HUES48 (cell line): ENCODE results near the gene SLC6A18.

Experiments used
- H3K27ac ChIP-seq: one replicate; pipeline ENCODE4 v1.7.0; 2013; ENCODE audit warnings: low read depth, low read length, inconsistent platforms
- H3K27me3 ChIP-seq: 2 replicates; pipeline ENCODE4 v1.6.1; 2013; ENCODE audit warnings: mild to moderate bottlenecking, low read length; ENCODE audit not compliant: control insufficient read depth, insufficient read depth
- H3K36me3 ChIP-seq: 2 replicates; pipeline ENCODE4 v1.6.1; 2013; ENCODE audit warnings: low read length; ENCODE audit not compliant: control insufficient read depth, insufficient read depth
- H3K4me1 ChIP-seq: 2 replicates; pipeline ENCODE4 v1.6.1; 2013; ENCODE audit warnings: mild to moderate bottlenecking, low read length; ENCODE audit not compliant: control insufficient read depth, insufficient read depth
- H3K4me3 ChIP-seq: 2 replicates; pipeline ENCODE4 v1.5.1; 2013; ENCODE audit warnings: mild to moderate bottlenecking, low read depth, low read length
- H3K9ac ChIP-seq: 2 replicates; pipeline ENCODE4 v1.6.1; 2013; ENCODE audit warnings: mild to moderate bottlenecking, low read depth, low read length, moderate library complexity
- H3K9me3 ChIP-seq: 2 replicates; pipeline ENCODE4 v1.6.1; 2013; ENCODE audit warnings: low read length; ENCODE audit not compliant: control insufficient read depth, insufficient read depth

The SLC6A18 gene

DNA sequence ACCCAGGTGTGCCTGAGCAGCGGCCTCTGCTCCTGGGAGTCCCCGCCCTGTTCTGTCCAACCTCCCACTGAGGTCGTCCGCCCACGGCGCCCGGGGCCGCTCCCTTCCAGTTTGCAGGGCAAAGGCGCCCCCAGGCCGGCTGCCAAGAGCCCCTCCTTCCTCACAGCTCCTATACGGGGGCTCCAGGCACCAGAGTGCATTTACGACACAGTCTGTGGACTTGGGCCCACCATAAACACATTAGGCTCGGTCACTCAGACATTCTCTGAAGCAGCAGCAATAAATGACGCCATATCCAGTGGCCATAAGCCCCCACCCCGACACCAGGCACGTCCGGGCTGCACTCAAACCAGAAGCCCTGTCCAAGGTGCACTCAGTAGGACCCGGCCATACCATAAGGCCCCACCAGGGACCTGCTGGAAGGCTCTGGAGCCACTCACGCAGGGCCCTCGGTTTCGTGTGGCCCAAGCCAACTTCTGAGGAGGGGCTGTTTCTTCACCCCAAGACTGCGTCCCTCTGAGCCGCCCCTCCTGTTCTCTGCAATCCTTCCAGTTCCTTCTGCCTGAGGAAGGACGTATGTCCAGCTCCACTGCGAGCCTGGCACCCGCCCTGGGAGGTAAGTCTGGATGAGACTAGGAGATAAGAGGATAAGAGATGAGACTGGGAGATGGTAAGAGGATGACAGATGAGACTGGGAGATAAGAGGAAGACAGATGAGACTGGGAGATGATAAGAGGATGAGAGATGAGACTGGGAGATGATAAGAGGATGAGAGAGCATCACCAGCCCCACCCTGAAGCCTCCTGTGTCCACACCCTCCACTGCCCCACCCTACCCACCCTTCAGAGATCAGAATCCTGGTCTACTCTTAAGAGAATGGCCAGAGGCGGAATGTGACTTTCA, 26.7 kb downstream of the SLC6A18 start:
- Histone ChIP-seq H3K9me3 (no peaks in the 10 kb centered on the region), H3K9ac (no peak overlapping the region), H3K4me3 (no peak overlapping the region), H3K36me3 (no peaks in the 10 kb centered on the region), H3K27me3 (no peaks in the 10 kb centered on the region), H3K4me1 (no peaks in the 10 kb centered on the region), H3K27ac (no peak overlapping the region)

DNA sequence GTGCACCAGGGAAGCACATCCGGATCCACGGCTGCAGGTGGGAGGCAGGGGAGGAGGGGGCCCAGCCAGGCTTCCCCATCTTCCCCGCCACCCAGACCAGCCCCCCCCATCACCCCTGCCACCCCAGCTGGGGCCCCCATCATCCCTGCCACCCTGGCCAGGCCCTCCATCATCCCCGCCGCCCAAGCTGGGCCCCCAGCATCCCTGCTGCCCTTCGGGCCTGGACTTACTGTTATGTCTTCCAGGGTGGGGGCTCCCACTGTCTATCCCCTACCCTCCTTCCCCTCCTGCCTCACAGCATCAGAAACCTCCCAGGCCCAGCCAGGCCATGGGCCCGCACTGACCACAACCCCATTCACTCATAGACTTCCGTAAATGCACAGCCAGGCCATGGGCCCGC, 27.5 kb downstream of the SLC6A18 start:
- no peaks in the 10 kb centered on the region for H3K27me3 ChIP-seq
- H3K36me3 ChIP-seq = no peaks in the 10 kb centered on the region
- no peaks in the 10 kb centered on the region for H3K4me1 ChIP-seq
- no peak overlapping the region for H3K4me3 ChIP-seq
- no peak overlapping the region for H3K9ac ChIP-seq
- no peaks in the 10 kb centered on the region for H3K9me3 ChIP-seq
- H3K27ac ChIP-seq = no peak overlapping the region

DNA sequence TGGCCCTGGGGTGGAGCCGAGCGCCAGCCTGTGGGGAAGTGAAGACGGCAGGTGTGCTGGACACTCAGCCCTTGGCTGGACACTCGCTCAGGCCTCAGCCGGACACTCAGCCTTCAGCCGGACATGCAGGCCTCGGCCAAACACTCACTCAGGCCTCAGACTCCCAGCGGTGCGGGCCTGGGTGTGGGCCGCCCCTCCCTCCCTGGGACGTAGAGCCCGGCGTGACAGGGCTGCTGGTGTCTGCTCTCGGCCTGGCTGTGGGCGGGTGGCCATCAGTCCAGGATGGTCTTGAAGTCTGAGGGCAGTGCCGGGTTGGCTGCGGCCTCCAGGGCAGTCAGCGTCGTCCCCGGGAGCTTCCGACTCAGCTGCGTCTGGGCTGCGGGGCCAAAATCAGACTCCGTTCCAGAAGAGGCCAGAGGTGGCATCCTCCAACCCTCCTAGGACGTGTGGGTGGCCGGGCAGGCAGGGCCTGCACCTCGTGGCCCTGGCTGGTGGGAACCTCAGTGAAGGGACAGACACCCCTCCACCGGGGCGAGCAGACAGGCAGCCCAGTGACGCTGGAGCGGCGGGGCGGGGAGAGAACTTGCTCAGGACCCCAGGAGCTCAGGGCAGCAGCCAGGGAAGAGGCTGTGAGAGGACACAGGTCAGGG, 28.4 kb downstream of the SLC6A18 start:
- H3K9ac ChIP-seq = no peak overlapping the region
- no peaks in the 10 kb centered on the region for H3K9me3 ChIP-seq
- H3K36me3 ChIP-seq = no peaks in the 10 kb centered on the region
- no peaks in the 10 kb centered on the region for H3K27me3 ChIP-seq
- H3K4me1 ChIP-seq = no peaks in the 10 kb centered on the region
- H3K4me3 ChIP-seq = no peak overlapping the region
- no peak overlapping the region for H3K27ac ChIP-seq

DNA sequence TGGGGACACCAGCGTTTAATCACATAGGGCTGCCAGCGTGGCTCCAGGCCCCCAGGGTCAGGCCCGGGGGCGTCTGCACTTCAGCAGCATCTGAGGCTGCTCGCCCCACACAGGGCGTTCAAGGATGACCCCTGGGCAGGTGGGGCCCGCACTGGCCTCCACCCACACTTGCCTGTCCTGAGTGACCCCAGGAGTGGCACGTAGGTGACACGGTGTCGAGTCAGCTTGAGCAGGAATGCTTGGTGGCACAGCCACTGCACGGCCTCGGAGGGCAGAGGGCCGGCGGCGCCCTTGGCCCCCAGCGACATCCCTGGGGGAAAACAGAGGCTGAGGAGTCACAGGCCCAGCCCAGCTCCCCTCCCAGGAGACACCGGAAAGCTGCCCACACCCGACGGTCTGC, 29.0 kb downstream of the SLC6A18 start:
- Histone ChIP-seq H3K4me3 (no peak overlapping the region), H3K9ac (no peak overlapping the region), H3K9me3 (no peaks in the 10 kb centered on the region)

DNA sequence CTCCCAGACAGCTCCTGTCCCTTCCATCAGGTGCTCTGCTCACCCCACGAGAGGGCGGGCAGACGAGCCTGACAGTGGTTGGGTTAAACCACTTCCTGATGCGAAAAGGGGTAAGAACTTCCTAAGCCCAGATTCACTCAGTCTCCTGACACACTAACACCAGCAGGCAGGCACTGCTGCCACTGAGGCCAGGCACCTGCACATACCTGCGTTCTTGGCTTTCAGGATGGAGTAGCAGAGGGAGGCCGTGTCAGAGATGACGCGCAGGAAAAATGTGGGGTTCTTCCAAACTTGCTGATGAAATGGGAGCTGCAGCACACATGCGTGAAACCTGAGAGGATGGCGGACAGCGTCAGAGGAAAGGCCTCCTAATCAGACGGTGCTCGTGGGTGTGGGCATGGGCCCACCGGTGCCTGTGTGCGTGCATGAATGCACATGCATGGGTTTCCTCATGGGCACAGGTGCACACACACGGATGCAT, 29.9 kb downstream of the SLC6A18 start:
- no peaks in the 10 kb centered on the region for H3K27me3 ChIP-seq
- H3K9me3 ChIP-seq = no peaks in the 10 kb centered on the region
- no peaks in the 10 kb centered on the region for H3K4me1 ChIP-seq
- H3K27ac ChIP-seq = no peak overlapping the region
- H3K36me3 ChIP-seq = 0 out of 2 replicates have a peak, but pooled peaks cover 2% of the 10 kb centered on the region
- H3K9ac ChIP-seq = no peak overlapping the region
- no peak overlapping the region for H3K4me3 ChIP-seq

More for the DNA sequence above, 29.0 kb downstream of the SLC6A18 start:
- H3K36me3 ChIP-seq = no peaks in the 10 kb centered on the region
- no peak overlapping the region for H3K27ac ChIP-seq
- no peaks in the 10 kb centered on the region for H3K27me3 ChIP-seq
- H3K4me1 ChIP-seq = no peaks in the 10 kb centered on the region

DNA sequence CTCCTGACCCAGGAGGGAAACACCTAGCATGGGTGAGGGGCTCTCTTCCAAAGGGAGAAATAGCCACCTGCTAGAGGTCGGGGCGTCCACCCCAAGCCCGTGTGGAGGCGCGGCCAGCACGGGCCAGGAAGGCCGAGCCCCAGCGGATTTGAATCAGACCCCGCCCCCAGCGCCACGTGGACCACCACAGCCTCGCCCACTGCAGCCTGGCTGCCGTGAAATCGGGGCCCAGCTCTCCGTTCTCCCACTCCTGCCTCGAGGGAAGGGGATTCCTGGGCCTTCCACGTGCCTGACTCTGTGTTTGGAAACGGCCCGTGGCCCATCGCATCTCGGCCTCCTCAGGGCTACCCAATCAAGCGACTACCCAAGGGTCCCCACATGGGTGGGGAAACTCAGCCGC, 31.6 kb downstream of the SLC6A18 start:
- Histone ChIP-seq H3K36me3 (0 out of 2 replicates have a peak, but pooled peaks cover 3% of the 10 kb centered on the region), H3K9ac (no peak overlapping the region), H3K9me3 (peaks cover under 1% of the 10 kb centered on the region; the same call in 1 of the 2 replicates), H3K4me1 (no peaks in the 10 kb centered on the region), H3K27me3 (no peaks in the 10 kb centered on the region), H3K4me3 (no peak overlapping the region), H3K27ac (no peak overlapping the region)

DNA sequence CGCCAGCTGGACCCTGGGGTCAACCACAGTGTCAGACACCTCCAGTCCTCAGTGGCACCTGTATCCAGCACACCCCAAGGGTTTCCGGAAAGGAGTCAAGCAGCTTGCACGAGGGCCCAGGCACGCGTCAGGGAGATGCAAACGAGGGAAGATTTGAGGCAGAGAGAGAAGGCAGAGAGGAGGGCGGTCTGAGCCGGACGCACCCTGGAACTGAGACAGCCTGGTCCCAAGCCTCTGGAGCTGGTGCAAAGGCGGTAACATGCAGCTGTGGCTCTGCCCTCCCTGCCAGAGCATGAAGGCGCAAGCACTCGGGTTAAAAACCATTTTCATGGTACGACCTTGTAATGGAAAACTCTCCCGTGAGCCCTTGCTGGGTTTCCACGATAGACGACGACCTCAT, 32.2 kb downstream of the SLC6A18 start:
- no peak overlapping the region for H3K9ac ChIP-seq
- no peaks in the 10 kb centered on the region for H3K27me3 ChIP-seq
- no peaks in the 10 kb centered on the region for H3K4me1 ChIP-seq
- no peak overlapping the region for H3K27ac ChIP-seq
- H3K4me3 ChIP-seq = no peak overlapping the region
- 0 out of 2 replicates have a peak, but pooled peaks cover 3% of the 10 kb centered on the region for H3K36me3 ChIP-seq
- H3K9me3 ChIP-seq = peaks cover 6% of the 10 kb centered on the region

DNA sequence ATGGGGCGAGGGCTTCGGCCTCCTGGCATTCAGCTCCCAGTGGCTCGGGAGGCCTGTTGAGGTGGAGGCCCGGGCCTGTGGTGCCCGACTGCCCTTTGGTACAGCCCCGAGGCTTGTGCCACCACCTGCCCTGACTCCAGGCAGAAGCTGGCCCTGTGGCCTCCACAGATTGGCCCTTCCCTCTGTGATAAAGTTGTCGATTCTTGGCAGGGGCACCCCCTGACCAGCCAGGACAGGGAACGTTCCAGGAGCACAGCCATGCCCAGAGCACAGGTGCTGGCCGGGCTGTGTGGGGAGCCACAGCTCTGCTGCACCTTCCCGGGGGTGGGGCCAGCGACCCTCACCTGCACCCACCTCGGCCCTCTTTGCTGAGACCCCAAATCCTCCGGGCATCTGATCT, 32.7 kb downstream of the SLC6A18 start:
- Histone ChIP-seq H3K36me3 (0 out of 2 replicates have a peak, but pooled peaks cover 3% of the 10 kb centered on the region), H3K4me3 (no peak overlapping the region), H3K27ac (no peak overlapping the region), H3K27me3 (no peaks in the 10 kb centered on the region), H3K9me3 (peaks cover 11% of the 10 kb centered on the region), H3K9ac (no peak overlapping the region; the same call in 1 of the 2 replicates), H3K4me1 (no peaks in the 10 kb centered on the region)

DNA sequence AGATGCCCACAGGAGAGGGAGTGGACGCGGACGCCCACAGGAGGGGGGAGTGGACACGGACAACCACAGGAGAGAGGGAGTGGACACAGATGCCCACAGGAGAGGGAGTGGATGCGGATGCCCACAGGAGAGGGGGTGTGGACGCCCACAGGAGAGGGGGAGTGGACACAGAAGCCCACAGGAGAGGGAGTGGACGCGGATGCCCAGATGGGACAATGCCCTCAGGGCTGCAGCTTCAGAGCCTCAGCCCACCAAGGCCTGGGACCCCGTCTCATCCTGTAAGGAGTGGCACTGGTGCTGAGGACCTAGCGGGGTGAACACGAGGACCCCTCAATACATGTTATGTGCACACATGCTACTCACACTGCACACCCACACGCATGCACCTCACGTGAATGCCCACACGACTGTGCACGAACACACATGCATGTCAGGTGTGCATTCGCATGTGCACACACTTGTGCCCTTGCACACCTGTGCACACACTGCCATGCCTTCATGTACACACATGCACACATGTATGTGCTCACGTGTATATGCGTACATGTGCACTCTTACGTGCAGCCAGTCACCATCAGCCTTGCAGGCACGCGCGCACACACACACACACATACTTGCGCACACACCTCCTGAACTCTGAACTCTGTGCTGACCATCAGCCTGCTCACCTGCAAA, 34.8 kb downstream of the SLC6A18 start:
- no peak overlapping the region for H3K4me3 ChIP-seq

DNA sequence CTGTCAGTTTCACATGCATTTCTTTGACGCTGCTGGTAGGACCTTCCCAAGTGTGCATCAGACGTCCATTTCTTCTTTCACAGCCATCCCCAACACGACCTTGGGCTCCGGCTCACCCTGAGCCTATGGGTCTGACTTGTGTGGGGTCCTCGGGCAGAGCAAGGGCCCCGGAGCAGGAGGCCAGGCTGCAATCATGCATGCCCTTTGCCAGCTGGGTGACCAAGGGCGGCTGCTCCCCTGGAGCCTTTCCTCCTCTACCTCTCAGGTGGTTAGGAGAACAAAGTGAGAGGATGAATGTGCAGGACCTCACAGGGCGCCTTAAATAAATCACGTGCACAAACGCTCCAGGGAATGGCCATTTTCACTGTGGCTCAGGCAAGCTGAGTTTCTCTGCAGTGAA, 36.5 kb downstream of the SLC6A18 start:
- Histone ChIP-seq H3K4me3 (no peak overlapping the region), H3K9ac (no peak overlapping the region), H3K9me3 (peaks cover 20% of the 10 kb centered on the region), H3K27ac (no peak overlapping the region), H3K4me1 (no peaks in the 10 kb centered on the region), H3K36me3 (peaks cover 29% of the 10 kb centered on the region), H3K27me3 (no peaks in the 10 kb centered on the region)

More for the DNA sequence above, 34.8 kb downstream of the SLC6A18 start:
- Histone ChIP-seq H3K9ac (no peak overlapping the region), H3K27ac (no peak overlapping the region), H3K36me3 (peaks cover 18% of the 10 kb centered on the region), H3K9me3 (peaks cover 20% of the 10 kb centered on the region), H3K27me3 (no peaks in the 10 kb centered on the region), H3K4me1 (no peaks in the 10 kb centered on the region)
